H9 (cell line): ENCODE measurements around the gene ZDHHC13. TPM values are rescaled to one million over a fixed set of nuclear protein-coding genes. Genes with fewer than 3 reads are reported as not detected.

ENCODE experiments used
- DNase-seq: peaks from one replicate; pipeline ENCODE4 v3.0.0-alpha.2; 2017
- H2AFZ ChIP-seq: one replicate; pipeline ENCODE4 v1.6.1; 2013; ENCODE audit warnings: mild to moderate bottlenecking, low read length, control low read depth, moderate library complexity
- H2AK5ac ChIP-seq: 2 replicates; pipeline ENCODE4 v1.6.1; 2013; ENCODE audit warnings: low read length, control low read depth, mixed read lengths; ENCODE audit not compliant: insufficient read length
- H2BK120ac ChIP-seq: one replicate; pipeline ENCODE4 v1.6.1; 2013; ENCODE audit warnings: low read depth, mild to moderate bottlenecking, low read length, control low read depth, inconsistent platforms; ENCODE audit not compliant: poor library complexity, severe bottlenecking
- H2BK12ac ChIP-seq: 2 replicates; pipeline ENCODE4 v1.6.1; 2013; ENCODE audit warnings: low read length, control low read depth, mixed read lengths, low read depth; ENCODE audit not compliant: insufficient read length
- H2BK15ac ChIP-seq: 2 replicates; pipeline ENCODE4 v1.6.1; 2013; ENCODE audit warnings: low read depth, low read length, control low read depth
- H2BK20ac ChIP-seq: one replicate; pipeline ENCODE4 v1.6.1; 2013; ENCODE audit warnings: low read depth, mild to moderate bottlenecking, low read length, control low read depth, inconsistent platforms; ENCODE audit not compliant: poor library complexity, severe bottlenecking
- H2BK5ac ChIP-seq: 2 replicates; pipeline ENCODE4 v1.6.1; 2013; ENCODE audit warnings: low read length, control low read depth, mixed read lengths; ENCODE audit not compliant: insufficient read length
- H3K14ac ChIP-seq: 2 replicates; pipeline ENCODE4 v1.6.1; 2013; ENCODE audit warnings: low read length, control low read depth; ENCODE audit not compliant: insufficient read depth
- H3K18ac ChIP-seq: 2 replicates; pipeline ENCODE4 v1.6.1; 2013; ENCODE audit warnings: low read depth, mild to moderate bottlenecking, mixed read lengths, low read length, control low read depth; ENCODE audit not compliant: insufficient read length
- H3K23ac ChIP-seq: 2 replicates; pipeline ENCODE4 v1.6.1; 2013; ENCODE audit warnings: low read length, control low read depth, mixed read lengths, low read depth; ENCODE audit not compliant: insufficient read length
- H3K23me2 ChIP-seq: 2 replicates; pipeline ENCODE4 v1.6.1; 2013; ENCODE audit warnings: low read depth, mild to moderate bottlenecking, mixed read lengths, low read length, control low read depth; ENCODE audit not compliant: insufficient read length, poor library complexity, severe bottlenecking
- H3K27ac ChIP-seq: 2 replicates; pipeline ENCODE4 v1.5.1; 2013; ENCODE audit warnings: low read length, control low read depth, mixed read lengths, low read depth; ENCODE audit not compliant: insufficient read length
- H3K27me3 ChIP-seq: 2 replicates; pipeline ENCODE4 v1.6.1; 2013; ENCODE audit warnings: low read length, control low read depth, inconsistent platforms; ENCODE audit not compliant: insufficient read depth
- H3K4ac ChIP-seq: 2 replicates; pipeline ENCODE4 v1.6.1; 2013; ENCODE audit warnings: low read depth, mild to moderate bottlenecking, control low read depth, inconsistent platforms, low read length, moderate library complexity
- H3K4me1 ChIP-seq: 2 replicates; pipeline ENCODE4 v1.6.1; 2013; ENCODE audit warnings: low read length, control low read depth, inconsistent platforms; ENCODE audit not compliant: insufficient read depth
- H3K4me2 ChIP-seq: 2 replicates; pipeline ENCODE4 v1.6.1; 2013; ENCODE audit warnings: low read length, control low read depth, mixed read lengths; ENCODE audit not compliant: insufficient read length, insufficient read depth
- H3K56ac ChIP-seq: 2 replicates; pipeline ENCODE4 v1.6.1; 2013; ENCODE audit warnings: low read depth, mild to moderate bottlenecking, mixed read lengths, low read length, control low read depth; ENCODE audit not compliant: insufficient read length
- H3K79me1 ChIP-seq: 2 replicates; pipeline ENCODE4 v1.6.1; 2013; ENCODE audit warnings: low read depth, mild to moderate bottlenecking, moderate library complexity, low read length, control low read depth, inconsistent platforms; ENCODE audit not compliant: insufficient read depth, poor library complexity, severe bottlenecking
- H3K79me2 ChIP-seq: 2 replicates; pipeline ENCODE4 v1.6.1; 2013; ENCODE audit warnings: low read length, control low read depth, inconsistent platforms; ENCODE audit not compliant: insufficient read depth
- H3K9ac ChIP-seq: 2 replicates; pipeline ENCODE4 v1.6.1; 2013; ENCODE audit warnings: low read length, control low read depth, mixed read lengths; ENCODE audit not compliant: insufficient read length; ENCODE audit errors: extremely low read depth
- H3K9me3 ChIP-seq: one replicate; pipeline ENCODE4 v1.6.1; 2013; ENCODE audit warnings: low read depth, low read length, inconsistent platforms; ENCODE audit not compliant: control insufficient read depth
- H3T11ph ChIP-seq: one replicate; pipeline ENCODE4 v1.6.1; 2013; ENCODE audit warnings: mild to moderate bottlenecking, low read length, control low read depth, inconsistent platforms
- H4K20me1 ChIP-seq: one replicate; pipeline ENCODE4 v1.6.1; 2013; ENCODE audit not compliant: control insufficient read depth, insufficient read length, insufficient read depth
- H4K5ac ChIP-seq: 2 replicates; pipeline ENCODE4 v1.6.1; 2013; ENCODE audit warnings: low read depth, mild to moderate bottlenecking, mixed read lengths, low read length, control low read depth; ENCODE audit not compliant: insufficient read length
- H4K8ac ChIP-seq: replicated peaks from 2 replicates; pipeline ENCODE4 v1.6.1; 2013; ENCODE audit warnings: low read length, control low read depth, mixed read lengths, low read depth; ENCODE audit not compliant: insufficient read length
- H4K91ac ChIP-seq: 2 replicates; pipeline ENCODE4 v1.6.1; 2013; ENCODE audit warnings: low read depth, mild to moderate bottlenecking, moderate library complexity, mixed read lengths, low read length, control low read depth; ENCODE audit not compliant: insufficient read length
- H3K27ac Mint-ChIP-seq, 3 experiments: 2 replicates in 2 of 3; 3 replicates in 1 of 3; pipeline ENCODE4 v1.8.0; 2020 to 2021; ENCODE audit warnings: mixed read lengths in 3 of 3, mild to moderate bottlenecking in 1 of 3, moderate library complexity in 1 of 3
- H3K27me3 Mint-ChIP-seq: 2 replicates; pipeline ENCODE4 v1.8.0; 2021; ENCODE audit warnings: low read depth, mild to moderate bottlenecking, moderate library complexity, mixed read lengths
- H3K36me3 Mint-ChIP-seq, 3 experiments: 2 replicates in 2 of 3; 3 replicates in 1 of 3; pipeline ENCODE4 v1.8.0; 2020 to 2021; ENCODE audit warnings: low read depth in 3 of 3, mixed read lengths in 3 of 3; ENCODE audit not compliant: insufficient read depth in 1 of 3
- H3K4me1 Mint-ChIP-seq, 2 experiments: 2 replicates each; pipeline ENCODE4 v1.8.0; 2020; ENCODE audit warnings: mixed read lengths in 2 of 2
- H3K4me3 Mint-ChIP-seq, 2 experiments: 2 replicates in 1 of 2; 3 replicates in 1 of 2; pipeline ENCODE4 v1.8.0; 2020 to 2021; ENCODE audit warnings: mild to moderate bottlenecking in 2 of 2, mixed read lengths in 2 of 2, moderate library complexity in 1 of 2
- H3K9me3 Mint-ChIP-seq, 2 experiments: 2 replicates in 1 of 2; 3 replicates in 1 of 2; pipeline ENCODE4 v1.8.0; 2020; ENCODE audit warnings: mild to moderate bottlenecking in 2 of 2, mixed read lengths in 2 of 2, moderate library complexity in 1 of 2
- CTCF ChIP-seq: fragments of 200-600 bp; sonication (generic); conservative IDR thresholded peaks from 3 replicates; pipeline ENCODE4 v1.8.0; 2021; ENCODE audit warnings: antibody characterized with exemption, mild to moderate bottlenecking
- WGBS: extraction: QIAGEN DNeasy Blood & Tissue Kit; methylation state at CpG from one replicate; pipeline ENCODE4 v1.1.7; 2013; ENCODE audit warnings: missing lambda C conversion rate, low lambda C conversion rate, mixed read lengths; ENCODE audit not compliant: insufficient read length; ENCODE audit errors: extremely low coverage; 5-methylcytosine and 5-hydroxymethylcytosine counted together
- total RNA-seq: library from RNA; stranded (reverse); gene quantifications from 2 replicates; pipeline ENCODE4 v1.2.1, GENCODE V29; 2021

Gene ZDHHC13
- total RNA-seq, 1 experiment from 2014 or later: 20.9 TPM

GRCh38 chr11:19208181-19208580 lies 91.2 kb downstream of the ZDHHC13 start:
- Histone ChIP-seq H3K4ac (no peak overlapping the region), H2AFZ (no peak overlapping the region), H2BK120ac (no peak overlapping the region), H3T11ph (no peak overlapping the region), H3K56ac (no peak overlapping the region), H2BK15ac (no peak overlapping the region), H2BK20ac (no peak overlapping the region), H4K20me1 (no peaks in the 10 kb centered on the region), H3K27me3 (no peaks in the 10 kb centered on the region), H3K23ac (no peak overlapping the region), H2BK12ac (no peak overlapping the region), H3K4me1 (no peaks in the 10 kb centered on the region), H3K79me2 (no peaks in the 10 kb centered on the region), H3K9ac (no peak overlapping the region), H3K27ac (no peak overlapping the region), H3K14ac (no peak overlapping the region), H3K4me2 (no peak overlapping the region), H2AK5ac (no peak overlapping the region), H4K91ac (no peak overlapping the region), H3K23me2 (no peaks in the 10 kb centered on the region), H3K18ac (no peak overlapping the region), H4K8ac (no peak overlapping the region), H3K79me1 (no peaks in the 10 kb centered on the region), H3K9me3 (no peaks in the 10 kb centered on the region), H4K5ac (no peak overlapping the region), H2BK5ac (no peak overlapping the region)
- H3K36me3 Mint-ChIP-seq: no peaks in the 10 kb centered on the region
- no peak for DNase-seq
- H3K27me3 Mint-ChIP-seq: peaks cover 1% of the 10 kb centered on the region; the same call in 1 of the 2 replicates
- H3K27ac Mint-ChIP-seq: no peak overlapping the region
- WGBS: no CpG with 5 or more reads among the region's 2 CpGs
- H3K9me3 Mint-ChIP-seq: no peaks in the 10 kb centered on the region; a peak in 1 of 5 replicates
- H3K4me1 Mint-ChIP-seq: peaks cover 12 to 14% of the 10 kb centered on the region in 2 experiments
- no peak overlapping the region for H3K4me3 Mint-ChIP-seq
- TF ChIP-seq CTCF: no peak
